ENCODE results near the gene PRAMEF10.

DNA sequence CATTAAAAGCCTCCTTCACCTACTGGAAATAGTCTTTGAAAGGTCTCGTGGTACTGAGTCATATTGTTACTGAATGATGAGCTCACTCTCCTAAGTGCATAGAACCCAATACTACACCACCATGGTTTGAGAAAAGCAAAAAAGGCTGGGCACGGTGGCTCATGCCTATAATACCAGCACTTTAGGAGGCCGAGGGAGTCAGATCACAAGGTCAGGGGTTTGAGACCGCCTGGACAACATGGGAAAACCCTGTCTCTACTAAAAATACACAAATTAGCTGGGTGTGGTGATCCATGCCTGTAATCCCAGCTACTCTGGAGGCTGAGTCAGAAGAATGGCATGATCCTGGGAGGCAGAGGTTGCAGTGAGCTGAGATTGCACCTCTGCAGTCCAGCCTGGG is 46.3 kb downstream of the PRAMEF10 start:
- no peak for TF ChIP-seq POLR2A (IDR thresholded peaks at IDR 0.05)
- TF ChIP-seq, protein P1, sequence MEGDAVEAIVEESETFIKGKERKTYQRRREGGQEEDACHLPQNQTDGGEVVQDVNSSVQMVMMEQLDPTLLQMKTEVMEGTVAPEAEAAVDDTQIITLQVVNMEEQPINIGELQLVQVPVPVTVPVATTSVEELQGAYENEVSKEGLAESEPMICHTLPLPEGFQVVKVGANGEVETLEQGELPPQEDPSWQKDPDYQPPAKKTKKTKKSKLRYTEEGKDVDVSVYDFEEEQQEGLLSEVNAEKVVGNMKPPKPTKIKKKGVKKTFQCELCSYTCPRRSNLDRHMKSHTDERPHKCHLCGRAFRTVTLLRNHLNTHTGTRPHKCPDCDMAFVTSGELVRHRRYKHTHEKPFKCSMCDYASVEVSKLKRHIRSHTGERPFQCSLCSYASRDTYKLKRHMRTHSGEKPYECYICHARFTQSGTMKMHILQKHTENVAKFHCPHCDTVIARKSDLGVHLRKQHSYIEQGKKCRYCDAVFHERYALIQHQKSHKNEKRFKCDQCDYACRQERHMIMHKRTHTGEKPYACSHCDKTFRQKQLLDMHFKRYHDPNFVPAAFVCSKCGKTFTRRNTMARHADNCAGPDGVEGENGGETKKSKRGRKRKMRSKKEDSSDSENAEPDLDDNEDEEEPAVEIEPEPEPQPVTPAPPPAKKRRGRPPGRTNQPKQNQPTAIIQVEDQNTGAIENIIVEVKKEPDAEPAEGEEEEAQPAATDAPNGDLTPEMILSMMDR (IDR thresholded peaks at IDR 0.05): no peak

Measured in breast epithelium (tissue), 3 donors.